NCI-H146 (cell line): ENCODE data around the gene GTF2A1.
"Not testable (repeated sequence)": the region's sequence is repeated elsewhere in the genome, so short reads cannot be mapped to it uniquely, and the experiment has no call there.

ENCODE experiments used
- DNase-seq: peaks from one replicate; lab custom pipeline; 2025; lab: John Stamatoyannopoulos, UW

The GTF2A1 gene

GRCh38 chr14:81231540-81231939, 10.8 kb upstream of the GTF2A1 start:
- peak; percentile 77 for DNase-seq

DNA sequence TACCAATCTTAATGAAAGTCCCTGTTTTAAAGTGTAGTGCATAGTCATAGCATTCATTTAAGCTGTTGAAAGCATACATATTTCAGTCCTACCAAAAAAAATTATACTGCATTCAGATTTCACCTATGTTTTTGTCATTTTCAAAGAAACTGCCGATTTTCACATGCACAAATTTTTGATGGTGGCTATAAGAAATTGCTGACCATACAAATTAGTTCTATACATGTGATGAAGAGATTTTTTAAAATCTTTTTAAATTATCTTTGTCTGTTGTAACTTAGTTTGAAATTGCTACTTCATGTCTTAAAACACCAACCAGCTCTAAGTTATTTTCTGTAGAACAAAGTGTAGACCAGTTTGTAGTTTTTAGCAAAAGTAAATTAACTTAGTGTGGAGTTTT, 3.5 kb upstream of the GTF2A1 start:
- DNase-seq: no peak

- DNase-seq: not testable (repeated sequence)
These were observed 3.0 kb upstream of the GTF2A1 start for GRCh38 chr14:81223788-81224187.

DNA sequence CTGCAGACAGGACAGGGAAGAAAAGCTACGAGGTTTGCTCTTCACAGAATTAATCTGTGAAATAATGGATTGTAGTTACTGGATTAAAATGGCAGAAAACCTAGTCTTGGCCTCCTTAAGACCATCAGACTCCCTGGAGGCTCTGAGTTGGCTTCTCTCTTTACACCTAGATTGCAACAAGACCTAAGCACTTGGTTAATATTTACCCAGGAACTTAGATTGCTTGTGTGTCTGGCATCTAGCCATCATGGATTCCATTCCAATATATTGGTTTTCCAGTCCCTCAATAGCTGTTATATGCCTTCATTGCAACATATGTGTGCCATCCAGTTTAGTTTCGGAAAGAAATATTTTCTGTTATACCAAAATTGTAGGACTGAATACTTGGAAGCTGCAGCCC, 1.9 kb upstream of the GTF2A1 start:
- DNase-seq: peak; percentile 5

DNA sequence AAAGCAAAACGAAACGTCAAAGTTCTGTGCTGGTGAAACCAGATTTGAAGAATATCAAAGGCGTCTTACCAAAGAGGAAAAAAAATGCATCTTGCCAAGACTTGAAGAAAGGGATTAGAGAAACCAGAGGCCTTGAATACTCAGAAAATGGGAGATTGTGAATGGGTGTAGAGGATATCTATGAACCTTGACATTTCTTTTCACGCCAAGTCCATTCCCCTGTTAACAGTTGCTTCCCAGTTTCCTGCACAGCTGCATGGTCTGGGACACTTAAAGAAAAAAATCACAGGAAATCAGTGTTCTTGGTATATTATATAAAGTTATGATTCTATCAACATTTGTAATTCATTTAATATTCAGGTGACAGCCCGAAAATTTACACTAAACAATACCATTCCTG, 1.4 kb upstream of the GTF2A1 start:
- DNase-seq: no peak

DNA sequence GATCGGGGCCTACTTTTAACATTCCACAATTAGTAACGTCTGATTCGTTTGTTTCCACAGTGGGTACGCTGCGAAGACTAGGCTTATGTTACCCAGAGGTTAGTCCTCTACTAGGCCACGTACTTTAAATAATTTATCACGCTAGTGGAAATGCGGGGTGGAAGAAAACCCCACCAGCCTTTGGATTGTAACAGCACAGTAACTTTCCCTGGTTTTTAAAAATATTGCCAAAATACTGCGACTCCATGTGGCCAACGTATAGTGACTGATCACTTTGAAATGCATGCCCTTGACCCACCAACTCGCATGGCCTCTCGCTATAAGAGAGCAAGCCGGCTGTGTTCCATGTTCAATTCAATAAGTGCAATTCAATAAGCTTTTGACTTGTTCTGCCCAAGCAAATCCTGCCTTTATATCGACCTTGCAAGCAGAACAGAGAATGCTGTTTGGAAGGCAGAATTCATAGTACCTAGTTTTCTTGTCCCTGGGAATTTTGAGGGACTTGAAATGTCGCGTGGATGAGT, 882 bp upstream of the GTF2A1 start:
- peak; percentile 26 for DNase-seq

GRCh38 chr14:81220580-81220829, 254 bp downstream of the GTF2A1 start:
- no peak for DNase-seq

GRCh38 chr14:81219759-81220579, 790 bp downstream of the GTF2A1 start:
- peak; percentile 34 for DNase-seq

GRCh38 chr14:81219210-81219758, 1.5 kb downstream of the GTF2A1 start:
- peak; percentile 94 for DNase-seq

- DNase-seq: no peak
These were observed 8.9 kb downstream of the GTF2A1 start for GRCh38 chr14:81211844-81212243.

- no peak for DNase-seq
These were observed 11.5 kb downstream of the GTF2A1 start for GRCh38 chr14:81209167-81209836.

DNA sequence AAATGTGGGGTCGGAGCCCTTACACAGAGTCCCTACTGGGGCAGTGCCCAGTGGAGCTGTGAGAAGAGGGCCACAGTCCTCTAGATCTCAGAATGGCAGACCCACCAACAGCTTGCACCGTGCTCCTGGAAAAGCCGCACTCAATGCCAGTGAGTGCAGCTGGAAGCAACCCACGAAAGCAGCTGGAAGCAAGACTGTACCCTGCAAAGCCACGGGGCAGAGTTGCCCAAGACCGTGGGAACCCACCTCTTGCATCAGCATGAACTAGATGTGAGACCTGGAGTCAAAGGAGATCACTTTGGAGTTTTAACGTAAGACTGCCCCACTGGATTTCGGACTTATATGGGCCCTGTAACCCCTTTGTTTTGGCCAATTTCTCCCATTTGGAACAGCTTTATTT, 12.3 kb downstream of the GTF2A1 start:
- DNase-seq: no peak

GRCh38 chr14:81206115-81206514, 14.6 kb downstream of the GTF2A1 start:
- DNase-seq: no peak

- DNase-seq: no peak
These were observed 15.1 kb downstream of the GTF2A1 start for GRCh38 chr14:81205639-81206038.

- DNase-seq: no peak
These were observed 20.7 kb downstream of the GTF2A1 start for GRCh38 chr14:81200054-81200453.

- no peak for DNase-seq
These were observed 21.7 kb downstream of the GTF2A1 start for GRCh38 chr14:81199084-81199483.

DNA sequence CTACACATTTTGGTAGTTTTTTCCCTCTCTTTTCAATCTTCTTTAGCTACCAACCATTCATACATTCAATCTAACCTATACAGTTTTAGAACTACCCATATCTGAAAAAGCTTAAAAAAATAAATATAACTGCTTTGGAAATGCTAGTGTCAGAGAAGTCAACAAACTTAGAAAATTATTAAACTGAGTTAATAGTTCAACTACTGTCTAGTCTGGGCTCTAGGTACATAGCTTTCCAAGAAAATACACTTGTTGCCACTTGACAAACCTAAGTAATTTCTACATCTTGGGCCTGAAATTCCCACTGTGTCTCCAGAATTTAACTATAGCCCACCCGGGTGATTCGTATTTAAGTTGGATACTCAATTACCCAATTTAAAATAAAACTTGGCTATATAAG, 22.1 kb downstream of the GTF2A1 start:
- DNase-seq: no peak

GRCh38 chr14:81193924-81194633, 26.7 kb downstream of the GTF2A1 start:
- no peak for DNase-seq

DNA sequence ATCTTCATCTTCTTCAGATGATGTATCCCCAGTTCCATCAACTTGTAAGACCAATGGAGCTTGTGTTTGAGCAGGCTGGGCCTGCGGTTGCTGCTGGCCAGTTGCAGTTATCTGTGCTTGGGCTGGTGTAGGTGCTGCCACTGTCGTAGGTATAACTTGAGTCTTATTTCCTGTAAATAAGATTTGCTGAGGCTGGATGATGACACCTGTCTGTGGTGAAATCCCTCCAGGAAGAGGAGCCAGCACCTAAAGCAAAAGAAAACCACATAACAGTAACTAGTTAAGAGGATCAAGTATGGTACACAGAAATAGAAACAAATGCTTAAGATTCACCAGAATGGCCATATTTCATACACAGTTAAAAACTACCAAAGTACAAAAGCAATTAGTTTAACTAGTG, 28.2 kb downstream of the GTF2A1 start:
- no peak for DNase-seq

GRCh38 chr14:81187832-81188522, 32.8 kb downstream of the GTF2A1 start:
- no peak for DNase-seq

DNA sequence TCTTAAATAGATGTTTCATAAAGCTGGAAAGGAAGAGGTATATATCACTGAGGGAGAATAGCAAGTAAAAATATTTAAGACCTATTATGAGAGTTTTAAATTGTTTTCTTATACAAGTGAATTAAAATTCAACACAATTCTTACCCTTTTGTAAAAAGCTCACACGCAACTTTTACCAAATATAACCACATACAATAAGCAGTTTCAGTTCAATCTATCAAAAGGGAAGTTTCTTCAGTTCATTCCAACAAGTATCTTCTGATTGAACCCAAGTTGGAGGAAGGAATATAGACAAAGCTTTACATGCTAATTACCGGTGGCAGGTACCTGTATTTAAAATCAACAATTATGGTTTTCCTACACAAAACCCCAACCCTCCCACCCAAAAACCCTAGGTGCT, 41.1 kb downstream of the GTF2A1 start:
- DNase-seq: no peak

- DNase-seq: no peak
These were observed 42.7 kb downstream of the GTF2A1 start for GRCh38 chr14:81178063-81178462.
